Measurements from ENCODE around the gene SLC4A5. TPM values are rescaled to one million over a fixed set of nuclear protein-coding genes. Genes with fewer than 3 reads are reported as not detected.

Gene SLC4A5
- total RNA-seq, 4 donors from 2014 or later = 3.2 to 30.4 (median 4.2) TPM

DNA sequence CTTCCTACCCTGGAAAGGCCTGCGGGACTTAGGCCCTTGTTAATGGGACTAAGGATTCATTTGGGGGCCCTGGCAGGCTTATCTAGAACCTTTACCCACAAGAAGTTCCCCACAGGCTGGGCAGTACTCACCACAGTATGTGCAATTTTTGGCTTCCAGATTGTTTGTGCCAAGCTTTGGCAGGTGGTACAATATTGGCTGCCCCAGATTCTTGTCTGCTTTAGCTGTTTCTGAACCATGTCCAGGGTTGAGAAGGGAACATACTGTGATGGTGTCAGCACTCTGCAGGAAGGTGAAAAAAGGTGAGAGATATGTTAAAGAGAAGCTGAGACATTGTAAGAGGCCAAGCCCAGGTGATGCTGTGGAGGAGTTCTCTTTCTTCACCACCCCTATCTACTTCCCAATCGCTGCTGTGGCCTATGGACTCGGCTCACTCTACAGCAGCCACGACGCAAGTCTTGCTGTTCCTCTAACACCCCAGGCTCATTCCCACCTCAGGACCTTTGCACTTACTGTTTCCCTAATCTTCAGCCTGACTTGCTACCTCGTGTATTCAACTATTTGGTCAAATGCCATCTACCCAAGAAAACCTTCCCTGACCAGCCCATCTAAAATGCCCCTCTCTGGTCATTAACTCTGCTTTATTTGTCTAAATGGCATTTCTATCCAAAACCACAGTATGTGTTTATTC is 9.2 kb downstream of the SLC4A5 start:
- Histone ChIP-seq H3K27me3 (no peaks in the 10 kb centered on the region), H3K36me3 (peaks cover 43% of the 10 kb centered on the region), H3K4me1 (no peaks in the 10 kb centered on the region), H3K4me3 (no peak overlapping the region), H3K27ac (no peak overlapping the region), H3K9me3 (no peaks in the 10 kb centered on the region)
- 85% methylated on average over 6 of the region's 6 CpGs for WGBS
- DNase-seq (ENCODE audit: low spot score in 2 of 2) = no peak
- no peak for TF ChIP-seq POLR2AphosphoS5 (IDR thresholded peaks at IDR 0.05)
- TF ChIP-seq CTCF (IDR thresholded peaks at IDR 0.05) = no peak
- no peak for TF ChIP-seq EP300 (IDR thresholded peaks at IDR 0.05)
- TF ChIP-seq POLR2A (IDR thresholded peaks at IDR 0.05) = no peak

GRCh38 chr2:74333175-74333574 is 10.0 kb downstream of the SLC4A5 start:
- no peak for DNase-seq (ENCODE audit: low spot score in 2 of 2)
- no peaks in the 10 kb centered on the region for H3K4me1 ChIP-seq
- 76% methylated on average over 3 of the region's 3 CpGs for WGBS
- no peaks in the 10 kb centered on the region for H3K27me3 ChIP-seq
- H3K9me3 ChIP-seq = no peaks in the 10 kb centered on the region
- TF ChIP-seq CTCF (IDR thresholded peaks at IDR 0.05) = no peak
- TF ChIP-seq POLR2A (IDR thresholded peaks at IDR 0.05) = no peak
- no peak for TF ChIP-seq EP300 (IDR thresholded peaks at IDR 0.05)
- no peak for TF ChIP-seq POLR2AphosphoS5 (IDR thresholded peaks at IDR 0.05)
- H3K36me3 ChIP-seq = peaks cover 47% of the 10 kb centered on the region
- H3K4me3 ChIP-seq = no peak overlapping the region
- no peak overlapping the region for H3K27ac ChIP-seq

- 93% methylated on average over 3 of the region's 3 CpGs for WGBS
- Histone ChIP-seq H3K9me3 (no peaks in the 10 kb centered on the region), H3K27ac (no peak overlapping the region), H3K4me1 (no peaks in the 10 kb centered on the region), H3K4me3 (no peak overlapping the region), H3K27me3 (no peaks in the 10 kb centered on the region), H3K36me3 (peaks cover 49% of the 10 kb centered on the region)
- TF ChIP-seq POLR2AphosphoS5 (IDR thresholded peaks at IDR 0.05) (no peak), EP300 (IDR thresholded peaks at IDR 0.05) (no peak), CTCF (IDR thresholded peaks at IDR 0.05) (no peak), POLR2A (IDR thresholded peaks at IDR 0.05) (no peak)
- DNase-seq (ENCODE audit: low spot score in 2 of 2) = no peak
Observed at GRCh38 chr2:74332550-74333174, 10.6 kb downstream of the SLC4A5 start.

GRCh38 chr2:74328573-74328972 is 14.6 kb downstream of the SLC4A5 start:
- H3K4me3 ChIP-seq = no peak overlapping the region
- H3K9me3 ChIP-seq = no peaks in the 10 kb centered on the region
- 79% methylated on average over 2 of the region's 2 CpGs for WGBS
- peaks cover 46% of the 10 kb centered on the region for H3K36me3 ChIP-seq
- H3K27me3 ChIP-seq = no peaks in the 10 kb centered on the region
- TF ChIP-seq POLR2AphosphoS5 (IDR thresholded peaks at IDR 0.05) (no peak), POLR2A (IDR thresholded peaks at IDR 0.05) (no peak), EP300 (IDR thresholded peaks at IDR 0.05) (no peak), CTCF (IDR thresholded peaks at IDR 0.05) (no peak)
- H3K4me1 ChIP-seq = no peaks in the 10 kb centered on the region
- DNase-seq (ENCODE audit: low spot score in 2 of 2) = no peak
- H3K27ac ChIP-seq = no peak overlapping the region

- no peaks in the 10 kb centered on the region for H3K27me3 ChIP-seq
- no peaks in the 10 kb centered on the region for H3K4me1 ChIP-seq
- 92% methylated on average over 2 of the region's 2 CpGs for WGBS
- no peaks in the 10 kb centered on the region for H3K9me3 ChIP-seq
- TF ChIP-seq POLR2AphosphoS5 (IDR thresholded peaks at IDR 0.05) (no peak), EP300 (IDR thresholded peaks at IDR 0.05) (no peak), POLR2A (IDR thresholded peaks at IDR 0.05) (no peak), CTCF (IDR thresholded peaks at IDR 0.05) (no peak)
- no peak overlapping the region for H3K27ac ChIP-seq
- peaks cover 44% of the 10 kb centered on the region for H3K36me3 ChIP-seq
- no peak for DNase-seq (ENCODE audit: low spot score in 2 of 2)
- H3K4me3 ChIP-seq = no peak overlapping the region
Observed at GRCh38 chr2:74328074-74328473, 15.1 kb downstream of the SLC4A5 start.
